HUES64 (cell line): ENCODE measurements around the gene ST6GALNAC3.

Experiments used
- H3K27ac ChIP-seq: 2 replicates; pipeline ENCODE4 v1.7.0; 2013; ENCODE audit warnings: low read depth, low read length, inconsistent platforms
- H3K27me3 ChIP-seq: 2 replicates; pipeline ENCODE4 v1.6.1; 2013; ENCODE audit warnings: mild to moderate bottlenecking, low read length; ENCODE audit not compliant: insufficient read depth
- H3K36me3 ChIP-seq: 2 replicates; pipeline ENCODE4 v1.6.1; 2013; ENCODE audit warnings: mild to moderate bottlenecking, low read length; ENCODE audit not compliant: insufficient read depth
- H3K4me1 ChIP-seq: 2 replicates; pipeline ENCODE4 v1.6.1; 2013; ENCODE audit warnings: mild to moderate bottlenecking, low read length, moderate library complexity; ENCODE audit not compliant: insufficient read depth
- H3K4me3 ChIP-seq: 2 replicates; pipeline ENCODE4 v1.5.1; 2013; ENCODE audit warnings: mild to moderate bottlenecking, low read length, moderate library complexity
- H3K9ac ChIP-seq: 2 replicates; pipeline ENCODE4 v1.6.1; 2013; ENCODE audit warnings: mild to moderate bottlenecking, low read depth, low read length
- H3K9me3 ChIP-seq: 2 replicates; pipeline ENCODE4 v1.6.1; 2013; ENCODE audit warnings: low read depth, low read length; ENCODE audit not compliant: insufficient read depth
- WGBS: fragments of 150-250, 120-280 bp; methylation state at CpG from one replicate; pipeline ENCODE4 v1.1.7; 2013; ENCODE audit warnings: missing lambda C conversion rate; 5-methylcytosine and 5-hydroxymethylcytosine counted together

The ST6GALNAC3 gene

GRCh38 chr1:76677416-76678405, 603.2 kb downstream of the ST6GALNAC3 start:
- Histone ChIP-seq H3K27ac (no peak overlapping the region), H3K9me3 (no peaks in the 10 kb centered on the region), H3K9ac (no peak overlapping the region), H3K4me1 (no peaks in the 10 kb centered on the region), H3K36me3 (no peaks in the 10 kb centered on the region), H3K4me3 (no peak overlapping the region), H3K27me3 (no peaks in the 10 kb centered on the region)
- 97% methylated on average over 5 of the region's 5 CpGs for WGBS

DNA sequence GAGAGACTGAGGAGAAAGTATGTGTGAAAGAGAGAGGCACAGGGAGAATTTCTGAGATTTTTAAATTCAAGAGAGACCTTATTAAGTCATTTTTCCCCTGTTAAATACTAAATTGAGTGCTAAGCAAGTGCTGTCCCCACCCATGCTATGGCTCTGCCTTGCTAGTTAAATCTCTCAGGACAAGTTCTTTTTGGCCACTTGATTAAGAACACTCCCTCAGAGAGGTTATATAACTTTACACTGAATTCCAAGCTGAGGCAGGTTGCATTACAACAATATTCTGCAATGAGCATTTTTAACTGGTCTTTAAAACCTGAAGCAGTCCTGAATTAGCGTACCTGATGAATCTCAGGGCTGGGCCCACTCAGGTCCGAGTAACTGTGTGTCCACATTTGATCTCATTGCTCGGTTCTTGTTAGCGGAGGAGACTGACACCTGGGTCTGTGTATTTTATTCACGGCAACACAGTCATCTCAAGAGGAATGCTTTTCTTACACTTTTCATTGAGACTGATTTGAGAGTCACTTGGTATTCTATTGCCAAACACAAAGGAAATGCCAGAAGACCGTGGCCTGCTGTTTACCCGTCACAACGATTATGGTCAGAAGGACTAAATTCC, 605.1 kb downstream of the ST6GALNAC3 start:
- no peaks in the 10 kb centered on the region for H3K36me3 ChIP-seq
- 94% methylated on average over 7 of the region's 8 CpGs for WGBS
- H3K4me1 ChIP-seq = no peaks in the 10 kb centered on the region
- H3K9me3 ChIP-seq = no peaks in the 10 kb centered on the region
- no peaks in the 10 kb centered on the region for H3K27me3 ChIP-seq
- no peak overlapping the region for H3K27ac ChIP-seq
- no peak overlapping the region for H3K4me3 ChIP-seq
- H3K9ac ChIP-seq = no peak overlapping the region

- no peaks in the 10 kb centered on the region for H3K36me3 ChIP-seq
- 100% methylated on average over 1 of the region's 1 CpG for WGBS
- no peaks in the 10 kb centered on the region for H3K27me3 ChIP-seq
- no peaks in the 10 kb centered on the region for H3K9me3 ChIP-seq
- H3K4me1 ChIP-seq = no peaks in the 10 kb centered on the region
- no peak overlapping the region for H3K9ac ChIP-seq
- H3K27ac ChIP-seq = no peak overlapping the region
- H3K4me3 ChIP-seq = no peak overlapping the region
Measured at GRCh38 chr1:76680651-76681050, 606.1 kb downstream of the ST6GALNAC3 start.

- Histone ChIP-seq H3K9me3 (no peaks in the 10 kb centered on the region), H3K36me3 (no peaks in the 10 kb centered on the region), H3K27me3 (no peaks in the 10 kb centered on the region), H3K4me1 (no peaks in the 10 kb centered on the region), H3K4me3 (no peak overlapping the region), H3K9ac (no peak overlapping the region), H3K27ac (no peak overlapping the region)
- no CpG with 5 or more reads among the region's 1 CpG for whole genome bisulfite sequencing
Measured at GRCh38 chr1:76682138-76682537, 607.6 kb downstream of the ST6GALNAC3 start.
